Measurements from ENCODE around the gene PSRC1.
"Not testable (repeated sequence)": the region's sequence is repeated elsewhere in the genome, so short reads cannot be mapped to it uniquely, and the experiment has no call there.

The PSRC1 gene

GRCh38 chr1:109282952-109283747 is at the start of gene PSRC1:
Gene PSRC1 (minus strand): TSS chr1:109283145.
- peak; percentile 88 for DNase-seq

- no peak for DNase-seq
These were observed 48.2 kb upstream of the PSRC1 start for GRCh38 chr1:109331113-109331512.

- DNase-seq: no peak
These were observed 44.3 kb upstream of the PSRC1 start for GRCh38 chr1:109327285-109327684.

- no peak for DNase-seq
These were observed 40.0 kb upstream of the PSRC1 start for GRCh38 chr1:109322974-109323373.

- DNase-seq: no peak
These were observed 36.2 kb upstream of the PSRC1 start for GRCh38 chr1:109319114-109319513.

GRCh38 chr1:109316506-109316905 is 33.6 kb upstream of the PSRC1 start:
- no peak for DNase-seq

- no peak for DNase-seq
These were observed 32.3 kb upstream of the PSRC1 start for GRCh38 chr1:109315288-109315687.

- no peak for DNase-seq
These were observed 31.9 kb upstream of the PSRC1 start for GRCh38 chr1:109314795-109315194.

- no peak for DNase-seq
These were observed 30.2 kb upstream of the PSRC1 start for GRCh38 chr1:109312978-109313775.

- no peak for DNase-seq
These were observed 29.3 kb upstream of the PSRC1 start for GRCh38 chr1:109312246-109312645.

GRCh38 chr1:109309347-109309746 is 26.4 kb upstream of the PSRC1 start:
- no peak for DNase-seq

GRCh38 chr1:109307274-109308021 is 24.5 kb upstream of the PSRC1 start:
- DNase-seq: no peak

- no peak for DNase-seq
These were observed 23.9 kb upstream of the PSRC1 start, which contains the start of gene MYBPHL for GRCh38 chr1:109306832-109307273. Gene MYBPHL (minus strand): TSS chr1:109307011. CDS start chr1:109306991, 20 bp downstream.

GRCh38 chr1:109305991-109306390 is 23.0 kb upstream of the PSRC1 start:
- DNase-seq: not testable (repeated sequence)

- DNase-seq: no peak
These were observed 21.4 kb upstream of the PSRC1 start for GRCh38 chr1:109304226-109304920.

GRCh38 chr1:109301874-109302273 is 18.9 kb upstream of the PSRC1 start:
- no peak for DNase-seq

GRCh38 chr1:109300650-109301151 is 17.8 kb upstream of the PSRC1 start:
- DNase-seq: no peak

- DNase-seq: no peak
These were observed 16.8 kb upstream of the PSRC1 start for GRCh38 chr1:109299558-109300343.

- DNase-seq: no peak
These were observed 16.0 kb upstream of the PSRC1 start for GRCh38 chr1:109298666-109299557.

GRCh38 chr1:109296782-109297181 is 13.8 kb upstream of the PSRC1 start:
- DNase-seq: no peak

Data from activated naive CD4-positive, alpha-beta T cell treated with anti-CD3 and anti-CD28 coated beads, Interleukin-2, amount 50 U/mL, for 16 hours (primary cell).